ENCODE results near the gene PGAM2.

Gene PGAM2

GRCh38 chr7:44065431-44066110 lies at the start of gene PGAM2:
PGAM2 (minus strand) TSS chr7:44065567; CDS start chr7:44065529, 38 bp downstream.
- DNase-seq (ENCODE audit: low read depth) = no peak

GRCh38 chr7:44114586-44115310 lies 49.4 kb upstream of the PGAM2 start:
- no peak for DNase-seq (ENCODE audit: low read depth)

GRCh38 chr7:44113764-44114354 lies 48.5 kb upstream of the PGAM2 start:
- no peak for DNase-seq (ENCODE audit: low read depth)

- DNase-seq (ENCODE audit: low read depth) = no peak
Observed at GRCh38 chr7:44112997-44113763, 47.8 kb upstream of the PGAM2 start.

- no peak for DNase-seq (ENCODE audit: low read depth)
Observed at GRCh38 chr7:44112231-44112996, 47.0 kb upstream of the PGAM2 start.

- DNase-seq (ENCODE audit: low read depth) = no peak
Observed at GRCh38 chr7:44111761-44112160, 46.4 kb upstream of the PGAM2 start.

- no peak for DNase-seq (ENCODE audit: low read depth)
Observed at GRCh38 chr7:44110719-44111635, 45.6 kb upstream of the PGAM2 start.

- no peak for DNase-seq (ENCODE audit: low read depth)
Observed at GRCh38 chr7:44109991-44110390, 44.6 kb upstream of the PGAM2 start.

- no peak for DNase-seq (ENCODE audit: low read depth)
Observed at GRCh38 chr7:44108768-44109750, 43.7 kb upstream of the PGAM2 start.

GRCh38 chr7:44107961-44108767 lies 42.8 kb upstream of the PGAM2 start:
- DNase-seq (ENCODE audit: low read depth) = no peak

GRCh38 chr7:44107116-44107960 lies 42.0 kb upstream of the PGAM2 start:
- DNase-seq (ENCODE audit: low read depth) = no peak

GRCh38 chr7:44106311-44107065 lies 41.1 kb upstream of the PGAM2 start:
- DNase-seq (ENCODE audit: low read depth) = no peak

GRCh38 chr7:44105832-44106231 lies 40.5 kb upstream of the PGAM2 start:
- no peak for DNase-seq (ENCODE audit: low read depth)

- no peak for DNase-seq (ENCODE audit: low read depth)
Observed at GRCh38 chr7:44104860-44105771, 39.7 kb upstream of the PGAM2 start.

- no peak for DNase-seq (ENCODE audit: low read depth)
Observed at GRCh38 chr7:44103923-44104859, 38.8 kb upstream of the PGAM2 start, which contains the start of gene AEBP1. AEBP1 (plus strand) TSS chr7:44104345; CDS start chr7:44104666, 321 bp downstream.

All from T-helper 22 cell (primary cell).